Right lobe of liver (tissue), 4 donors: Measurements from ENCODE around the gene LCE5A.

ENCODE experiments used
- CTCF ChIP-seq, 4 donors: fragments of 200-600 bp in 3 of 4; fragments of 450-650 bp in 1 of 4; IDR thresholded peaks; one replicate each; pipeline versions ENCODE4 v1.5.1 to v1.8.0; 2016 to 2022; ENCODE audit warnings: antibody characterized with exemption in 4 of 4, mild to moderate bottlenecking in 2 of 4
- POLR2A ChIP-seq: fragments of 450-650 bp; IDR thresholded peaks from one replicate; pipeline ENCODE4 v1.6.1; 2017; ENCODE audit warnings: antibody characterized with exemption, mild to moderate bottlenecking
- donor health status: DM: no; HTN: no; CAD: no.
- donor health status: DM: no; HTN: no; CAD: no.
- donor health status: DM: no; HTN: yes; CAD: no.

- TF ChIP-seq CTCF (IDR thresholded peaks at IDR 0.05) = no peak
- TF ChIP-seq POLR2A = no peak
Measured at GRCh38 chr1:152525080-152525641, 14.6 kb downstream of the LCE5A start.
